GM18951 (cell line): Measurements from ENCODE around the gene GPHB5.
"Not testable (repeated sequence)": the region's sequence is repeated elsewhere in the genome, so short reads cannot be mapped to it uniquely, and the experiment has no call there.

Source experiments
- POLR2A ChIP-seq: IDR thresholded peaks from 4 replicates; pipeline ENCODE4 v1.6.1; 2011; ENCODE audit warnings: mild to moderate bottlenecking; ENCODE audit not compliant: insufficient read length, insufficient read depth; ENCODE audit errors: extremely low read depth
- in situ Hi-C: fragments of 300-500 bp; cut with MboI; formaldehyde crosslinking; loops from one replicate; pipeline ENCODE4 v1.12.0; 2022; ENCODE audit warnings: low sequenced_read_pairs, mixed read lengths, inconsistent platforms; ENCODE audit not compliant: unreplicated experiment

The GPHB5 gene

GRCh38 chr14:63308723-63309317 lies 9.9 kb downstream of the GPHB5 start:
- in situ Hi-C loops: no loop called here

DNA sequence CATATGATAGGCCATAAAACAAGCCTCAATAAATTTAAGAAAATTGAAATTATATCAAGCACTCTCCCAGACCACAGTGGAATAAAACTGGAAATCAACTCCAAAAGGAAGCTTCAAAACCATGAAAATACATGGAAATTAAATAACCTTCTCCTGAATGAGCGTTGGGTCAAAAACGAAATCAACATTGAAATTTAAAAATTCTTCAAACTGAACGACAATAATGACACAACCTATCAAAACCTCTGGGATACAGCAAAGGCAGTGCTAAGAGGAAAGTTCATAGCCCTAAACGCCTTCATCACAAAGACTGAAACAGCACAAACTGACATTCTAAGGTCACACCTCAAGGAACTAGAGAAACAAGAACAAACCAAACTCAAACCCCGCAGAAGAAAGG lies 14.3 kb downstream of the GPHB5 start:
- in situ Hi-C loops: not testable (repeated sequence)

More at GRCh38 chr14:63308723-63309317, 9.9 kb downstream of the GPHB5 start:
- no peak for TF ChIP-seq POLR2A

DNA sequence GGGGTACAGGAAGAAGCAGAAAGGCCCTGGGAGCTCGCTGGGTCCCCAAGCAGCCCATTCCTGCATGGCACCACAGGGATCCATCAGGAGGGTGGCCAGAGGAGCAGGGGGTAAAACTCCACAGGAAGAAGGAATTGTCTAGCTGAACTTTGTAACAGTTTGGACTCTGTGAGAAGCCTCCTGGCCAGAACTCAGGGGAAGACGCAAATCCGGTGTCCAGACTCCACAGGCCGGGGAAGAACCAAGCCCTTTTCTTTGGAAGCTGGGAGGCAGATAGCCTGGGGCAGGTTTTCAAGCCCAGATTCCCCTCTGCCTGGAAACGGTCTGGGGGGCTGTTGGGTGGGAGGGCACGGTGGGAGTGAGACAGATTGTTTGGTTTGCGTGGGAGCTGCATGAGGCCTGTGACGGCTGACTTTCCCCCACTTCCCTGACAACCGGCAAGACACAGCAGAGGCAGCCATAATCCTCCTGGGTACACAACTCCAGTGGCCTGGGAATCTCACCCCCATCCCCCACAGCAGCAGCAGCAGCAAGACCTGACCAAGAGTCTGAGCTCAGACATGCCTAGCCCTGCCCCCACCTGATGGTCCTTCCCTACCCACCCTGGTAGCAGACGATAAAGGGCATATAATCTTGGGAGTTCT lies 16.7 kb downstream of the GPHB5 start:
- TF ChIP-seq POLR2A: no peak
- in situ Hi-C loops: no loop called here

DNA sequence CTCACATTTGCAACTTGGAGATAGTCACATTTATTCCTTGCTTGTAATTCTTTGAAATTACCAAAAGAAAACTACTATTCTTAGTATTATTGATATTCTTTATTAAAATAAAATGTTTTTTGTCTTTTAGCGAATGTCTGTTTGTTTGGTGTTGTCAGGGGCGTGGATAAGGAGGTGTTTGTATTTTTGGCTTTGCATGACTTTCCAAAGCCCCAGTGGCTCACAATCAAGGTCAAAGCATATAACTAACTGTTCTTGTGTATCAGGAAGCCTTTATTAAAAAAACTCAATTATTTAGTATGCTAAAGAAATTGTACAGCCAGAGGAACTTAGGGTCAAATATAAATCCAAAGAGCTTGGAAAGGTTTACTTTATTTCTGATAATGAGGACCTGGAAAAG lies 17.9 kb downstream of the GPHB5 start:
- TF ChIP-seq POLR2A: no peak
- in situ Hi-C loops: no loop called here

DNA sequence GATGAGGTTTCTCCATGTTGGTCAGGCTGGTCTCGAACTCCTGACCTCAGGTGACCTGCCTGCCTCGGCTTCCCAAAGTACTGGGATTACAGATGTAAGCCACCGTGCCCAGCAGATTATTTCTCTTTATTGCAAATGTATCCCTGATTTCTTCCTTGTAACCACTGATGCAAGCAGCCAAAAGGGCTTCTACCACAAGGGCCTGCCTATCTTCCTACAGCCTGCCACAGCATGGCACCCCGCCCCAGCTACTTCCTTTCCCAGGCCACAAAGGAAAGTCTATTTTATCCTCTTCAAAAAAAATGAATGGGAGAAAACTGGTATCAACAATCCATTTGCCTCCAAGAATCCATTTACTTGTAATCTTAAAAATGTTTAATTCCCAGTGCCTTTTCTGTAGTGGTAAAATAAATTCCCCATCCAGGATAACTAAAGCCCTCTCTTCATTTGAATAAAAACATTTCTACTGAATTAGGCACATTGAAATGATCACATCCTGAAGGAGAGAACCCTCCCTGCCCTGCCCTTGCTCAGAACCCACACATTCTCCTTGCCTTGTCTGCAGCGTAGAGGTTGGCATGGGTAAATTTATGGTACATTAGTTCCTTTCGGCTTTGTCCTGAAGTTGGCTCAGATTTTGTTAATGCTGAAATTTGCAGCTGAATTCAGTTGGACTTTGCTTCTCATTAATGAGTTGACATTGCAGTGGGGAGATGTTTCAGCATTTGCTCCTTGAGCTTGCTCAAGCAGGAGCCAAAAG lies 19.2 kb downstream of the GPHB5 start:
- no peak for TF ChIP-seq POLR2A
- in situ Hi-C loops: no loop called here

- in situ Hi-C loops: no loop called here
Measured at GRCh38 chr14:63297372-63298063, 21.2 kb downstream of the GPHB5 start.

GRCh38 chr14:63296060-63296563 lies 22.6 kb downstream of the GPHB5 start:
- in situ Hi-C loops: no loop called here
- TF ChIP-seq POLR2A: no peak

More at GRCh38 chr14:63297372-63298063, 21.2 kb downstream of the GPHB5 start:
- no peak for TF ChIP-seq POLR2A

- in situ Hi-C loops: no loop called here
- no peak for TF ChIP-seq POLR2A
Measured at GRCh38 chr14:63295231-63295685, 23.5 kb downstream of the GPHB5 start.

GRCh38 chr14:63292805-63293204 lies 25.9 kb downstream of the GPHB5 start:
- no peak for TF ChIP-seq POLR2A
- in situ Hi-C loops: no loop called here

DNA sequence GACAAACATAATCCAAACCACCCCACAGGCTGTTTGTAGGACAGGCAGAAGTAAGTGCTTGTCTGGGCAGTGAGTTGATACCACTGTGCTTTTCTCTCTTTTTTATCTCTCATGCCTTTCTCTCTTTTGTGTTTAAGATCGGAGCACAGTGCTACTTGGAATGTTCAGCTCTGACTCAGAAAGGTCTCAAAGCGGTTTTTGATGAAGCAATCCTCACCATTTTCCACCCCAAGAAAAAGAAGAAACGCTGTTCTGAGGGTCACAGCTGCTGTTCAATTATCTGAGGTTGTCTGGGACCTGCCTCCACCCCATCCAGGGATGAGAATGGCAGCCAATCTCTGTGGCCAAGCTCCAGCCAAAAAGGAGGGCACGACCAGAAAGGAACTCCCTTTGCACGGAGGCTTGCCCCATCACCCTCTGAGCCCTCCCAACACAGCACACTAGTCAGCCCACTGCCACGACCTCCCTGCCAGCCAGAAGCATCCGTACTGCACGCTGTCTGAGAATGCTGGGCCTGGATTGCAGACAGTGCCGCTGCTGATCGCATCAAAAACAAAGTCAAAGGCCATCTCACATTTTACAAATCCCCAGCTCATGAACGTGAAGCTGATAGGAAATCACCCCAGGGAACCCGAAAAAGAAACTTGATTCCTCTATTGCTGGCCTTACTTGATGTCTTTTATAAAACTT lies 27.8 kb downstream of the GPHB5 start:
- in situ Hi-C loops: no loop called here
- TF ChIP-seq POLR2A: no peak

DNA sequence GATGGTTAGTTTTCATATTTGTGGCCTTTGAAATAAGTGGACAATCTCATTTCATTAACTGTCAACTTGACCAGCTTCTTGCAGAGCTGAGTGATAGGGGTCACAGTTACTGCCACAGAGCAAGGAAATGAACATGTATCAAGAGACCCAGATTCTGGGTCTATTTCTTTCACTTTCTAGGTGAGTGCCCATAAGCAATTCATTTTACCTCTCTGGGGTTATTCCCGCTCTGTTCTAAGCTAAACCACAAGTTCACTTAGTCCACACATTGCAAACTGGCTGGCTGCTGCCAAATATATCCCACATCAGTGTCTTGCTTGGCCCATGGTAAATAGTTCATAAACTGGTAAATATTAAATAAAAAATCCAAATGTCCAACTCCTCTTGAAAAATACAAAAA lies 29.9 kb downstream of the GPHB5 start:
- in situ Hi-C loops: no loop called here
- TF ChIP-seq POLR2A: no peak

DNA sequence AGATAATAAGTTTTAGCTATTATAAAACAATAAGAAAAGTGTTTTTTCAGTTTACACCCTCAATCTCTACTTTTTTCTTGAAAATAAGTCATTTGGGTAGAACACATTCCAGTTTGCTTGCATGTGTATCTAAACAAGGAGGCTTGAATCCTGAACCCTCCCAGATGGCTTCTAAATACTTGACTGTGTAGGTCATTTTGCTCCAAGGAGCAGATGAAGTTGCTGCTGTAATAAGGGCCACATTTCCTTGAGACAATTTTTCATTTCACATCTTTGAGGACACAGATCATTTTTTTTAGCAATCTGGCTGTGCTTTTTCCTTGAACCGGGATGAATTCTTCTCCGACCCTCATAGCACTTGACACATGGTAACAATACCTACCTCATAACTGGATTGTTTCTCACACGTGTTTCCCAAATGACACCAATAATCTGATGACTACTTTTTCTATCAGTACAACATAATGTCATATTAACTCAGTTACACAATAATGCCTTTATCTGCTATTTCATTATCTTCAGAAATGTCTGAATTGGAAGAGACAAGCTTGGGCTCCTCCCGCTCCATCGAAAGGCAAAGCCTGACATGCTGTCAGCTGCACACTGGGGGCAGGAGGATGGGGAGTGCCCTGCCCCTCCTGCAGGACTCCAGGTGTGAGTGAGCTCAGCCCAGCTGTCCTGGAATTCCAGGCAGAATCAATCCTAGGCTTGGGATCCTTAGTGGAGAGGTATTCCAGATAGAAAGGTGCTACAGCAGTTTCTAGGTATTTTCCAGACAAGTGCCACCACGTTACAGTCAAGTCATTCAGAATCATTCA lies 30.9 kb downstream of the GPHB5 start:
- no peak for TF ChIP-seq POLR2A
- in situ Hi-C loops: no loop called here

GRCh38 chr14:63286071-63286470 lies 32.7 kb downstream of the GPHB5 start:
- TF ChIP-seq POLR2A: no peak
- in situ Hi-C loops: no loop called here
